Trophoblast cell (in vitro differentiated cells and primary cell): ENCODE measurements around the gene CTIF.

Source experiments
- DNase-seq, 2 donors: peaks; one replicate each; pipeline ENCODE4 v3.0.0-alpha.2; 2016
- H2AFZ ChIP-seq: 2 replicates; pipeline ENCODE4 v1.6.1; 2013; ENCODE audit warnings: low read length, moderate library complexity, mild to moderate bottlenecking; ENCODE audit not compliant: insufficient read depth, poor library complexity
- H2AK5ac ChIP-seq: 2 replicates; pipeline ENCODE4 v1.6.1; 2013; ENCODE audit warnings: mild to moderate bottlenecking, low read length
- H2BK120ac ChIP-seq: 2 replicates; pipeline ENCODE4 v1.6.1; 2013; ENCODE audit warnings: low read length, mild to moderate bottlenecking, moderate library complexity; ENCODE audit not compliant: insufficient read depth, poor library complexity
- H2BK12ac ChIP-seq: 2 replicates; pipeline ENCODE4 v1.6.1; 2013; ENCODE audit warnings: mild to moderate bottlenecking, low read length, moderate library complexity
- H2BK5ac ChIP-seq: 2 replicates; pipeline ENCODE4 v1.6.1; 2013; ENCODE audit warnings: low read length, low read depth, moderate library complexity, mild to moderate bottlenecking; ENCODE audit not compliant: poor library complexity
- H3K14ac ChIP-seq: 2 replicates; pipeline ENCODE4 v1.6.1; 2013; ENCODE audit warnings: mild to moderate bottlenecking, low read length
- H3K18ac ChIP-seq: 2 replicates; pipeline ENCODE4 v1.6.1; 2013; ENCODE audit warnings: mild to moderate bottlenecking, low read length
- H3K23ac ChIP-seq: 2 replicates; pipeline ENCODE4 v1.6.1; 2013; ENCODE audit warnings: low read length
- H3K27ac ChIP-seq: 2 replicates; pipeline ENCODE4 v1.5.1; 2013; ENCODE audit warnings: low read depth, mild to moderate bottlenecking, inconsistent platforms, low read length, moderate library complexity
- H3K27me3 ChIP-seq: 2 replicates; pipeline ENCODE4 v1.6.1; 2013; ENCODE audit warnings: inconsistent platforms, mild to moderate bottlenecking, low read length, moderate library complexity; ENCODE audit not compliant: insufficient read depth
- H3K36me3 ChIP-seq, 2 experiments: 1 replicate in 1 of 2; 2 replicates in 1 of 2; pipeline ENCODE4 v1.6.1; 2013; ENCODE audit warnings: low read length in 2 of 2, mild to moderate bottlenecking in 2 of 2, moderate library complexity in 1 of 2; ENCODE audit not compliant: insufficient read depth in 2 of 2, control insufficient read depth in 1 of 2
- H3K4ac ChIP-seq: 2 replicates; pipeline ENCODE4 v1.6.1; 2013; ENCODE audit warnings: low read depth, mild to moderate bottlenecking, low read length, moderate library complexity
- H3K4me1 ChIP-seq, 2 experiments: 1 replicate in 1 of 2; 2 replicates in 1 of 2; pipeline ENCODE4 v1.6.1; 2013; ENCODE audit warnings: low read length in 2 of 2, mild to moderate bottlenecking in 2 of 2, moderate library complexity in 1 of 2; ENCODE audit not compliant: insufficient read depth in 2 of 2, control insufficient read depth in 1 of 2
- H3K4me2 ChIP-seq: 2 replicates; pipeline ENCODE4 v1.6.1; 2013; ENCODE audit warnings: inconsistent platforms, mild to moderate bottlenecking, low read length, moderate library complexity
- H3K4me3 ChIP-seq: 2 replicates; pipeline ENCODE4 v1.5.1; 2013; ENCODE audit warnings: mild to moderate bottlenecking, low read depth, low read length, inconsistent platforms
- H3K79me1 ChIP-seq: one replicate; pipeline ENCODE4 v1.6.1; 2013; ENCODE audit warnings: low read length
- H3K79me2 ChIP-seq: 2 replicates; pipeline ENCODE4 v1.6.1; 2013; ENCODE audit warnings: low read length, mild to moderate bottlenecking; ENCODE audit not compliant: control insufficient read depth, insufficient read depth, poor library complexity
- H3K9ac ChIP-seq: 2 replicates; pipeline ENCODE4 v1.6.1; 2013; ENCODE audit warnings: mild to moderate bottlenecking, low read length
- H3K9me3 ChIP-seq: 2 replicates; pipeline ENCODE4 v1.6.1; 2013; ENCODE audit warnings: low read depth, mild to moderate bottlenecking, control low read depth, inconsistent platforms, low read length; ENCODE audit not compliant: insufficient read depth
- H4K12ac ChIP-seq: 2 replicates; pipeline ENCODE4 v1.6.1; 2013; ENCODE audit warnings: low read depth, mild to moderate bottlenecking, low read length, moderate library complexity
- H4K8ac ChIP-seq: 2 replicates; pipeline ENCODE4 v1.6.1; 2013; ENCODE audit warnings: low read depth, mild to moderate bottlenecking, low read length, moderate library complexity
- H4K91ac ChIP-seq: one replicate; pipeline ENCODE4 v1.6.1; 2013; ENCODE audit warnings: low read depth, mild to moderate bottlenecking, low read length, moderate library complexity
- WGBS: extraction: QIAGEN DNeasy Blood & Tissue Kit; methylation state at CpG from one replicate; pipeline ENCODE4 v1.1.7; 2013; ENCODE audit warnings: missing lambda C conversion rate; ENCODE audit not compliant: insufficient read length, insufficient coverage; ENCODE audit errors: extremely low coverage; 5-methylcytosine and 5-hydroxymethylcytosine counted together

Gene CTIF

DNA sequence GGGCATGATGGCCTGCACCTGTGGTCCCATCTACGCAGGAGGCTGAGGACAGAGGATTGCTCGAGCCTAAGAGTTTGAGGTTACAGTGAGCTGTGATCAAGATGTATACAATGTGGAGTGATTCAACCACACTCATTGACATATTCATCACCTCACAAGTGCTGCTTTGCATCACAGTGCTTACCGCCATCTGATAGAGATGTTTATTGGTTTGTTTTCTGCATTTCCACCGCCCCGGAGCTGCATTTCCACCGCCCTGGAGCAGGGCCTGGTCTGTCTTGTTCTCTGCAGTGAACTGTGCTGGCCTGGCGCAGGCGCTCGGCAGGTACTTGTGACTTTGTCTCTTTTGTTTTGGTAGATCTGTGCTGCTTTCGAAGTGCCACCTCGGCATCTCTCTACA, 315.9 kb downstream of the CTIF start:
- H3K9ac ChIP-seq, result no peak overlapping the region
- no peak overlapping the region for H2BK120ac ChIP-seq
- no peak overlapping the region for H3K4ac ChIP-seq
- peak overlapping the region; percentile 27 for H4K91ac ChIP-seq
- H3K14ac ChIP-seq, result no peak overlapping the region
- no peak overlapping the region for H3K18ac ChIP-seq
- H2BK5ac ChIP-seq, result no peak overlapping the region
- H3K27ac ChIP-seq, result no peak overlapping the region
- H4K8ac ChIP-seq, result no peak overlapping the region
- H3K4me2 ChIP-seq, result no peak overlapping the region
- no CpG with 5 or more reads among the region's 11 CpGs for WGBS
- peaks cover 45 to 52% of the 10 kb centered on the region in 2 experiments for H3K4me1 ChIP-seq
- peak overlapping the region; percentile 54 for H2BK12ac ChIP-seq
- peak overlapping the region; percentile 26 for H2AK5ac ChIP-seq
- H3K23ac ChIP-seq, result no peak overlapping the region
- H3K79me2 ChIP-seq, result no peaks in the 10 kb centered on the region
- peaks cover 4 to 7% of the 10 kb centered on the region in 2 experiments for H3K36me3 ChIP-seq
- H4K12ac ChIP-seq, result no peak overlapping the region
- no peak overlapping the region for H3K4me3 ChIP-seq
- peaks cover 43% of the 10 kb centered on the region for H3K79me1 ChIP-seq
- DNase-seq, result no peak
- no peaks in the 10 kb centered on the region for H3K9me3 ChIP-seq
- no peaks in the 10 kb centered on the region for H3K27me3 ChIP-seq
- H2AFZ ChIP-seq, result no peak overlapping the region

DNA sequence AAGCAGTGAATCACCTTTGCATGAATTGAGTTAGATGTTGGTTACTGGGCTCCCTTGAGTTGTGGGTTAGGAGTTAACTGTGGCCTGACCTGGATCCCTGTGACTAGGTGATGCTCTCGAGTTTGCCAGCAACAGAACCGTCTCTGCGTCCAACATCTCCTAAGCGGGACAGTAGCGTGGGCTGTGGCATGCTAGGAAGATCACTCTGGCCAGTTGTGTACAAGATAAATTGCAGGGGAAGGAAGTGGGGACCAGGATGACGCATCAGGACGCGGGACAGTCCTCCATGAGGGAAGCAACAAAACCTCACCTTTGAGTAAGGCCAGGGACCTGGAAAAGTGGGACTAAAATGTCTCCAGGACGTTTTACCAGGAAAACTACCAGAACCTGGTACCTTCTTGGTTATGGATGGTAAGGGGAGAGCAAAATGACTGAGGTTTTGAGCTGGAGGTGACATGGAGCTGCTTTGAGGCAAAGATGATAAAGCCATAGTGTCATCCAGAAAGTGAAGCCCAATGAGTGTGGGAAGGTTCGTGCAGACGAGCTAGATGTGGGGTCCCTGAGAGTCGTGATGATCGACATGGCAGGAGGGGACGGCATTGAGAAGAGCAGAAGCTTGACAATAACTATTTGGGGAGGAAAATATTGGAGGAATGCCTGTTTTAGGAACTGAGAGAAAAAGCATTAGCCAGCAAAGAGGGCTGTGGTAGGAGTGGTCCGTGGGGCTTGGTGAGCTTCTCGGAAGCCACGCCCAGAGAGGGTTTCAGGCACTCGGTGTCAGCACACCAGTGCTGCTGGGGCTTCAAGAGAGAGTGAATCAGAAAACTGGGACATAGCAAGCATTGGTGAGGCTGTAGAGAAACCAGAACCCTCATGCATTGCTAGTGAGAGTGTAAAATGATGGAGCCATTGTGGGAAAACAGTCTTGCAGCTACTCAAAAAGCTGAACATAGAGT, 316.9 kb downstream of the CTIF start:
- no peak overlapping the region for H3K4ac ChIP-seq
- no peak overlapping the region for H4K12ac ChIP-seq
- peak overlapping the region; percentile 34 for H4K8ac ChIP-seq
- no peak for DNase-seq
- H3K9ac ChIP-seq, result no peak overlapping the region
- no peak overlapping the region for H2BK120ac ChIP-seq
- no peak overlapping the region for H3K4me3 ChIP-seq
- no peaks in the 10 kb centered on the region for H3K79me2 ChIP-seq
- H3K18ac ChIP-seq, result peak overlapping the region; percentile 7
- H3K14ac ChIP-seq, result no peak overlapping the region
- H4K91ac ChIP-seq, result peak overlapping the region; percentile 23
- H3K9me3 ChIP-seq, result no peaks in the 10 kb centered on the region
- no peak overlapping the region for H2AK5ac ChIP-seq
- no peak overlapping the region for H3K23ac ChIP-seq
- H2BK5ac ChIP-seq, result no peak overlapping the region
- H3K4me1 ChIP-seq, result peaks cover 51 to 58% of the 10 kb centered on the region in 2 experiments
- H3K36me3 ChIP-seq, result peaks cover 4 to 7% of the 10 kb centered on the region in 2 experiments
- H3K27me3 ChIP-seq, result no peaks in the 10 kb centered on the region
- peaks cover 49% of the 10 kb centered on the region for H3K79me1 ChIP-seq
- H2BK12ac ChIP-seq, result peak overlapping the region; percentile 26
- H3K27ac ChIP-seq, result no peak overlapping the region
- no CpG with 5 or more reads among the region's 18 CpGs for WGBS
- H2AFZ ChIP-seq, result no peak overlapping the region
- no peak overlapping the region for H3K4me2 ChIP-seq

DNA sequence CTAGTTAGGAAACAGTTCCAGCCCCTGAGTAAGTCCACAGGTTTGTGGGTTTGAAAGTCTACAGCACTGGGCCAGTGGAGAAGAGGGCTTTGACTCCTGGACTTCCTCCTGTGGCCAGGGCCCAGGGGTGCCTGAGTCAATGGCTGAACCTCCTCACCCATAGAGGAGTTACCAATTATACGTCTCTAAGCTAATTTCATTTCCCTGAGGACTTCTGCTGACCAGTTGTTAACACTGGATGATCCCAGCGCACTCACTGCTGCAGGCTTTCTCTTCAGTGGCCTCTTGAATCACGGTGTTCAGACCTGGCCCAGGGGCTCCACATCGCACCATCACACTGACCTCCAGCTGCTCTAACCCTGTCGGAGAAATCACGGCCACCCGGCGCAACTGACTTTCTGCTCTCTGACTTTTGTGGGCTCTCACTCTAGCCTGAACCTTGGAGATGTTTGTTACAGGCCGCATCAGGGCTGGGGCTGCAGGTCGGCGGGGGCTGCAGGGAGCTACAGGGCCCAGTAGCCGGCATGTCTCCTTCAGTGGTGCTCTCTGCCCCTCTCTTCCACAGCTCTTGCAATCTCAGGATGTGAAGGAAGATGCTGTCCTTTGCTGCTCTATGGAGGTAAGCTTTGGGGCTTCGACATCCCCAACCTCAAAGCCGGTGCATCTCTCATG, 318.3 kb downstream of the CTIF start:
- H2BK5ac ChIP-seq, result no peak overlapping the region
- no peak overlapping the region for H3K18ac ChIP-seq
- H3K36me3 ChIP-seq, result peaks cover 4 to 9% of the 10 kb centered on the region in 2 experiments
- no peaks in the 10 kb centered on the region for H3K27me3 ChIP-seq
- no peak overlapping the region for H4K8ac ChIP-seq
- no peak overlapping the region for H4K12ac ChIP-seq
- H3K4ac ChIP-seq, result no peak overlapping the region
- peak overlapping the region; percentile 20 for H4K91ac ChIP-seq
- H3K27ac ChIP-seq, result no peak overlapping the region
- H3K4me1 ChIP-seq, result peaks cover 49 to 61% of the 10 kb centered on the region in 2 experiments
- no peak overlapping the region for H2BK120ac ChIP-seq
- H3K79me1 ChIP-seq, result peaks cover 50% of the 10 kb centered on the region
- H3K79me2 ChIP-seq, result peaks cover 2% of the 10 kb centered on the region
- no peak overlapping the region for H3K23ac ChIP-seq
- no peak overlapping the region for H2AFZ ChIP-seq
- no peak overlapping the region for H3K4me2 ChIP-seq
- H3K4me3 ChIP-seq, result no peak overlapping the region
- H3K9ac ChIP-seq, result no peak overlapping the region
- DNase-seq, result no peak
- H2BK12ac ChIP-seq, result peak overlapping the region; percentile 9
- no peak overlapping the region for H3K14ac ChIP-seq
- WGBS, result no CpG with 5 or more reads among the region's 14 CpGs
- no peaks in the 10 kb centered on the region for H3K9me3 ChIP-seq
- H2AK5ac ChIP-seq, result peak overlapping the region; percentile 18

DNA sequence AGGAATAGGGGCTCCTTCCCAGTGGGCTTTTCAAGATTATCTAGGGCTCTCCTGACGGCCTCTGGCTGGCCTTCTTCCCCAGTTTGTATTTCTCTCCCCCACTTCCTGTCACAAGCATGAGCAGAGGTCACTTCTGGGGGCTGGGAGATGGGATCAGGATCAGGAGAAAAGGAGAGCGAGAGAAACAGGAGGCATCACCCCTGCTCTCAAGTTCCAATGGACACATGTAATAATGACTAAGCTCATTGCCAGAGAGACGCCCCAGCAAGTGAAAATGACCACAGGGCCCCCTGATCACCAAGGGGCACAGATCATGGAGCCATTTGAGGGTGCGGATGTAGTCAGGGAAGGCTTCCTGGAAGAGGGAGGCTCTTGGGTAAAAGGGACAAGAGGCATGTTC, 319.8 kb downstream of the CTIF start:
- Histone ChIP-seq H3K79me2 (peaks cover 5% of the 10 kb centered on the region), H4K8ac (no peak overlapping the region), H3K27ac (no peak overlapping the region), H3K4ac (no peak overlapping the region), H3K4me3 (no peak overlapping the region), H3K27me3 (no peaks in the 10 kb centered on the region), H2BK12ac (peak overlapping the region; percentile 32), H3K4me2 (no peak overlapping the region), H3K18ac (no peak overlapping the region), H3K14ac (peak overlapping the region; percentile 61), H2BK5ac (peak overlapping the region; percentile 9), H2BK120ac (peak overlapping the region; percentile 91), H3K36me3 (peaks cover 4 to 9% of the 10 kb centered on the region in 2 experiments), H3K9me3 (no peaks in the 10 kb centered on the region), H2AFZ (no peak overlapping the region), H3K4me1 (peaks cover 45 to 62% of the 10 kb centered on the region in 2 experiments), H3K23ac (no peak overlapping the region), H3K79me1 (peaks cover 51% of the 10 kb centered on the region), H2AK5ac (peak overlapping the region; percentile 12), H4K12ac (no peak overlapping the region), H3K9ac (no peak overlapping the region), H4K91ac (peak overlapping the region; percentile 95)
- WGBS, result no CpG with 5 or more reads among the region's 4 CpGs
- no peak for DNase-seq
